ENCODE measurements around the gene PPP1R1B. TPM values are rescaled to one million over a fixed set of nuclear protein-coding genes. Genes with fewer than 3 reads are reported as not detected.
A peak's percentile ranks its signal among the peaks of the same experiment; 100 is the strongest.

Gene PPP1R1B
- total RNA-seq, 2 experiments from 2014 or later = not detected

- Mint-ChIP-seq H3K4me1 (peaks cover 14% of the 10 kb centered on the region), H3K27ac (no peak overlapping the region), H3K36me3 (no peaks in the 10 kb centered on the region), H3K4me3 (no peak overlapping the region), H3K9me3 (no peaks in the 10 kb centered on the region), H3K27me3 (peaks cover 95% of the 10 kb centered on the region)
- no peak for DNase-seq
Measured at GRCh38 chr17:39597372-39598046, 29.2 kb upstream of the PPP1R1B start.

- H3K27ac Mint-ChIP-seq = no peak overlapping the region
- no peak for DNase-seq
- peaks cover 14% of the 10 kb centered on the region for H3K4me1 Mint-ChIP-seq
- no peaks in the 10 kb centered on the region for H3K9me3 Mint-ChIP-seq
- no peak overlapping the region for H3K4me3 Mint-ChIP-seq
- H3K36me3 Mint-ChIP-seq = no peaks in the 10 kb centered on the region
- peaks cover 97% of the 10 kb centered on the region for H3K27me3 Mint-ChIP-seq
Measured at GRCh38 chr17:39598047-39598481, 28.7 kb upstream of the PPP1R1B start.

- Mint-ChIP-seq H3K27me3 (peaks cover 97% of the 10 kb centered on the region), H3K4me1 (peaks cover 15% of the 10 kb centered on the region), H3K9me3 (no peaks in the 10 kb centered on the region), H3K27ac (no peak overlapping the region), H3K36me3 (no peaks in the 10 kb centered on the region), H3K4me3 (no peak overlapping the region)
- no peak for DNase-seq
Measured at GRCh38 chr17:39598630-39599003, 28.1 kb upstream of the PPP1R1B start.

GRCh38 chr17:39599004-39599664, 27.6 kb upstream of the PPP1R1B start:
- no peak for DNase-seq
- Mint-ChIP-seq H3K4me1 (peaks cover 17% of the 10 kb centered on the region), H3K4me3 (no peak overlapping the region), H3K9me3 (no peaks in the 10 kb centered on the region), H3K27ac (no peak overlapping the region), H3K36me3 (no peaks in the 10 kb centered on the region), H3K27me3 (peaks cover 99% of the 10 kb centered on the region)

- Mint-ChIP-seq H3K27me3 (peaks cover 99% of the 10 kb centered on the region), H3K4me3 (no peak overlapping the region), H3K9me3 (no peaks in the 10 kb centered on the region), H3K27ac (no peak overlapping the region), H3K4me1 (peaks cover 18% of the 10 kb centered on the region), H3K36me3 (no peaks in the 10 kb centered on the region)
- no peak for DNase-seq
Measured at GRCh38 chr17:39599665-39600231, 27.0 kb upstream of the PPP1R1B start.

GRCh38 chr17:39600288-39600996, 26.3 kb upstream of the PPP1R1B start:
- Mint-ChIP-seq H3K4me3 (no peak overlapping the region), H3K27me3 (peaks cover 99% of the 10 kb centered on the region), H3K27ac (no peak overlapping the region), H3K4me1 (peaks cover 23% of the 10 kb centered on the region), H3K9me3 (no peaks in the 10 kb centered on the region), H3K36me3 (no peaks in the 10 kb centered on the region)
- no peak for DNase-seq

- Mint-ChIP-seq H3K27ac (no peak overlapping the region), H3K9me3 (no peaks in the 10 kb centered on the region), H3K4me1 (peaks cover 24% of the 10 kb centered on the region), H3K4me3 (no peak overlapping the region), H3K27me3 (peaks cover 96% of the 10 kb centered on the region), H3K36me3 (no peaks in the 10 kb centered on the region)
- DNase-seq = no peak
Measured at GRCh38 chr17:39600997-39601597, 25.7 kb upstream of the PPP1R1B start.

- no peak overlapping the region for H3K4me3 Mint-ChIP-seq
- H3K9me3 Mint-ChIP-seq = no peaks in the 10 kb centered on the region
- DNase-seq = no peak
- no peak overlapping the region for H3K27ac Mint-ChIP-seq
- H3K27me3 Mint-ChIP-seq = peaks cover 93% of the 10 kb centered on the region
- H3K36me3 Mint-ChIP-seq = no peaks in the 10 kb centered on the region
- H3K4me1 Mint-ChIP-seq = peaks cover 25% of the 10 kb centered on the region
Measured at GRCh38 chr17:39601758-39602532, 24.8 kb upstream of the PPP1R1B start.

GRCh38 chr17:39602533-39603303, 24.0 kb upstream of the PPP1R1B start:
- no peak overlapping the region for H3K27ac Mint-ChIP-seq
- peaks cover 93% of the 10 kb centered on the region for H3K27me3 Mint-ChIP-seq
- no peaks in the 10 kb centered on the region for H3K36me3 Mint-ChIP-seq
- peaks cover 23% of the 10 kb centered on the region for H3K4me1 Mint-ChIP-seq
- no peaks in the 10 kb centered on the region for H3K9me3 Mint-ChIP-seq
- H3K4me3 Mint-ChIP-seq = no peak overlapping the region
- no peak for DNase-seq

- H3K4me3 Mint-ChIP-seq = no peak overlapping the region
- H3K9me3 Mint-ChIP-seq = no peaks in the 10 kb centered on the region
- no peak for DNase-seq
Measured at GRCh38 chr17:39603304-39604016, 23.3 kb upstream of the PPP1R1B start.

GRCh38 chr17:39604911-39605491, 21.8 kb upstream of the PPP1R1B start:
- Mint-ChIP-seq H3K4me3 (no peak overlapping the region), H3K27ac (no peak overlapping the region), H3K9me3 (no peaks in the 10 kb centered on the region), H3K4me1 (peaks cover 16% of the 10 kb centered on the region), H3K27me3 (peaks cover 92% of the 10 kb centered on the region), H3K36me3 (no peaks in the 10 kb centered on the region)
- DNase-seq = no peak

More at GRCh38 chr17:39603304-39604016, 23.3 kb upstream of the PPP1R1B start:
- H3K27ac Mint-ChIP-seq = no peak overlapping the region
- H3K27me3 Mint-ChIP-seq = peaks cover 91% of the 10 kb centered on the region
- H3K36me3 Mint-ChIP-seq = no peaks in the 10 kb centered on the region
- H3K4me1 Mint-ChIP-seq = peaks cover 18% of the 10 kb centered on the region

- Mint-ChIP-seq H3K4me3 (peak overlapping the region; percentile 25), H3K36me3 (no peaks in the 10 kb centered on the region), H3K27me3 (peaks cover 87% of the 10 kb centered on the region), H3K4me1 (peaks cover 14% of the 10 kb centered on the region), H3K27ac (no peak overlapping the region), H3K9me3 (no peaks in the 10 kb centered on the region)
- DNase-seq = no peak
Measured at GRCh38 chr17:39605492-39606433, 21.0 kb upstream of the PPP1R1B start.
